Transverse colon (tissue), 4 donors: ENCODE measurements around the gene NFATC2IP. TPM values are rescaled to one million over a fixed set of nuclear protein-coding genes. Genes with fewer than 3 reads are reported as not detected.

Source experiments
- DNase-seq: peaks from one replicate; pipeline ENCODE4 v3.0.0-alpha.2; 2019
- H3K27ac ChIP-seq, 4 donors: fragments of 200-600 bp; sonication (generic); 2 replicates each; pipeline ENCODE4 v1.5.1; 2016 to 2018; ENCODE audit warnings: inconsistent platforms in 4 of 4
- H3K27me3 ChIP-seq: fragments of 200-600 bp; sonication (generic); 2 replicates; pipeline ENCODE4 v1.5.1; 2017; ENCODE audit warnings: inconsistent platforms
- H3K36me3 ChIP-seq, 4 donors: fragments of 200-600 bp; sonication (generic); 2 replicates each; pipeline ENCODE4 v1.5.1; 2017 to 2019; ENCODE audit warnings: inconsistent platforms in 4 of 4
- H3K4me1 ChIP-seq, 4 donors: fragments of 200-600 bp; sonication (generic); 2 replicates each; pipeline ENCODE4 v1.5.1; 2017 to 2020; ENCODE audit warnings: inconsistent platforms in 4 of 4
- H3K4me3 ChIP-seq, 4 donors: fragments of 200-600 bp; sonication (generic); 1 replicate in 1 of 4; 2 replicates in 3 of 4; pipeline versions ENCODE4 v1.5.1 to v1.6.1; 2017 to 2019; ENCODE audit warnings: inconsistent platforms in 4 of 4
- H3K9me3 ChIP-seq, 2 donors: fragments of 200-600 bp; sonication (generic); 2 replicates each; pipeline ENCODE4 v1.5.1; 2017 to 2019; ENCODE audit warnings: inconsistent platforms in 2 of 2
- EP300 ChIP-seq: sonication (generic); formaldehyde crosslinking; IDR thresholded peaks from one replicate; pipeline ENCODE4 v1.6.1; 2017; ENCODE audit warnings: antibody characterized with exemption, low read depth
- POLR2A ChIP-seq: fragments of 450-650 bp; IDR thresholded peaks from one replicate; pipeline ENCODE4 v1.6.1; 2016; ENCODE audit warnings: antibody characterized with exemption, mild to moderate bottlenecking, moderate library complexity
- POLR2AphosphoS5 ChIP-seq, 3 donors: sonication (generic); formaldehyde crosslinking; IDR thresholded peaks; one replicate each; pipeline ENCODE4 v1.6.1; 2016; ENCODE audit warnings: antibody characterized with exemption in 3 of 3
- WGBS, 2 donors: methylation state at CpG; one replicate each; pipeline ENCODE4 v1.1.5; 2018; ENCODE audit warnings: low coverage in 1 of 2; 5-methylcytosine and 5-hydroxymethylcytosine counted together
- in situ Hi-C, 4 donors: fragments of 200-750 bp; cut with MboI; loops; one replicate each; pipeline versions ENCODE4 v1.15.0 to v1.15.1; 2017; ENCODE audit warnings: low sequenced_read_pairs in 3 of 4, low pct_ligation_motif_present in 1 of 4, low pct_unique_long_range_greater_than_20kb in 1 of 4
- intact Hi-C: fragments of 100-400 bp; cut with DNase I; formaldehyde crosslinking; loops from one replicate; pipeline ENCODE4 v1.15.1; 2023; ENCODE audit warnings: low total_unique reads
- total RNA-seq, 4 donors: library from RNA; depleted of rRNA; stranded (reverse); fragments of >200 nt; gene quantifications; one replicate each; pipeline ENCODE4 v1.1.0, GENCODE V29; 2016
- TF ChIP-seq, protein P1 (sequence below), 5 experiments: fragments of 200-600 bp in 3 of 5; fragments of 450-650 bp in 2 of 5; sonication (generic) in 3 of 5; IDR thresholded peaks; 1 replicate in 2 of 5; 2 replicates in 3 of 5; pipeline ENCODE4 v1.5.1; 2016 to 2017; ENCODE audit warnings: antibody characterized with exemption in 5 of 5, inconsistent platforms in 3 of 5, mild to moderate bottlenecking in 2 of 5, moderate library complexity in 1 of 5

The NFATC2IP gene
- total RNA-seq, 4 donors from 2014 or later = 59.1 to 89.4 (median 70.2) TPM

GRCh38 chr16:28980929-28981328 lies 30.2 kb downstream of the NFATC2IP start:
- no peak overlapping the region for H3K4me3 ChIP-seq
- no peak for DNase-seq
- intact Hi-C loops = no loop called here
- TF ChIP-seq POLR2A = no peak
- TF ChIP-seq, protein P1, sequence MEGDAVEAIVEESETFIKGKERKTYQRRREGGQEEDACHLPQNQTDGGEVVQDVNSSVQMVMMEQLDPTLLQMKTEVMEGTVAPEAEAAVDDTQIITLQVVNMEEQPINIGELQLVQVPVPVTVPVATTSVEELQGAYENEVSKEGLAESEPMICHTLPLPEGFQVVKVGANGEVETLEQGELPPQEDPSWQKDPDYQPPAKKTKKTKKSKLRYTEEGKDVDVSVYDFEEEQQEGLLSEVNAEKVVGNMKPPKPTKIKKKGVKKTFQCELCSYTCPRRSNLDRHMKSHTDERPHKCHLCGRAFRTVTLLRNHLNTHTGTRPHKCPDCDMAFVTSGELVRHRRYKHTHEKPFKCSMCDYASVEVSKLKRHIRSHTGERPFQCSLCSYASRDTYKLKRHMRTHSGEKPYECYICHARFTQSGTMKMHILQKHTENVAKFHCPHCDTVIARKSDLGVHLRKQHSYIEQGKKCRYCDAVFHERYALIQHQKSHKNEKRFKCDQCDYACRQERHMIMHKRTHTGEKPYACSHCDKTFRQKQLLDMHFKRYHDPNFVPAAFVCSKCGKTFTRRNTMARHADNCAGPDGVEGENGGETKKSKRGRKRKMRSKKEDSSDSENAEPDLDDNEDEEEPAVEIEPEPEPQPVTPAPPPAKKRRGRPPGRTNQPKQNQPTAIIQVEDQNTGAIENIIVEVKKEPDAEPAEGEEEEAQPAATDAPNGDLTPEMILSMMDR (IDR thresholded peaks at IDR 0.05) = no peak
- no peak for TF ChIP-seq POLR2AphosphoS5 (IDR thresholded peaks at IDR 0.05)
- no peak for TF ChIP-seq EP300
- no peaks in the 10 kb centered on the region for H3K9me3 ChIP-seq
- H3K27ac ChIP-seq = no peak overlapping the region
- 71 to 95% methylated on average over 1 to 7 of the region's 7 CpGs for WGBS, 2 donors
- in situ Hi-C loops = no loop called here
- peaks cover 0 to 8% (median 3%) of the 10 kb centered on the region in 4 donors for H3K4me1 ChIP-seq
- no peaks in the 10 kb centered on the region for H3K27me3 ChIP-seq
- H3K36me3 ChIP-seq = peaks cover 0 to 16% (median 6%) of the 10 kb centered on the region in 4 donors

GRCh38 chr16:28981517-28981916 lies 30.8 kb downstream of the NFATC2IP start:
- Histone ChIP-seq H3K36me3 (peaks cover 0 to 16% (median 6%) of the 10 kb centered on the region in 4 donors), H3K4me1 (peaks cover 0 to 4% (median 0%) of the 10 kb centered on the region in 4 donors), H3K27me3 (no peaks in the 10 kb centered on the region), H3K9me3 (no peaks in the 10 kb centered on the region), H3K27ac (no peak overlapping the region), H3K4me3 (no peak overlapping the region)
- intact Hi-C loops = no loop called here
- DNase-seq = no peak
- TF ChIP-seq, protein P1 (IDR thresholded peaks at IDR 0.05) = peak in 4 of 5 experiments; percentile 28 to 47 (median 35)
- TF ChIP-seq POLR2A = no peak
- no peak for TF ChIP-seq EP300
- 76% methylated on average over 12 of the region's 12 CpGs; no CpG with 5 or more reads in 1 of the 2 donors for WGBS, 2 donors
- in situ Hi-C loops = no loop called here

DNA sequence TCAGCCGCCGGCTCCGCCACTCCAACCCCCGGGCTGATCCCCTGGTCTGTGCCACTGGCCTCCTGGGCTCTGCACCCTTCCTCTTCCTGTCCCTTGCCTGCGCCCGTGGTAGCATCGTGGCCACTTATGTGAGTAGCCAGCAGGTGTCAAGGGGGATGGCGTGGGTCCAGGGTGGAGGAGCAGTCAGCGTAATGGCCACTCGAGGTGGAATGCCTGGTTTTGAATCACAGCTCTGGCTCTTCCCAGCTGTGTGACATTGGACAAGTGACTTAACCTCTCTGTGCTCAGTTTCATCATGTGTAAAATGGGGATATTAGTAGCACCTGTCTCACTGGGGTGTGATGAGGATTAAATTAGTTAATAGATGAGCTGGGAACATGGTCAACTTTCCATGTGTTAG lies 31.7 kb downstream of the NFATC2IP start:
- DNase-seq = no peak
- in situ Hi-C loops = no loop called here
- Histone ChIP-seq H3K4me3 (no peak overlapping the region), H3K27ac (no peak overlapping the region), H3K27me3 (no peaks in the 10 kb centered on the region), H3K9me3 (no peaks in the 10 kb centered on the region), H3K4me1 (peaks cover 0 to 4% (median 0%) of the 10 kb centered on the region in 4 donors), H3K36me3 (peaks cover 0 to 24% (median 10%) of the 10 kb centered on the region in 4 donors)
- WGBS, 2 donors = 91% methylated on average over 8 of the region's 10 CpGs; no CpG with 5 or more reads in 1 of the 2 donors
- TF ChIP-seq POLR2A = no peak
- no peak for TF ChIP-seq POLR2AphosphoS5 (IDR thresholded peaks at IDR 0.05)
- TF ChIP-seq, protein P1 (IDR thresholded peaks at IDR 0.05) = no peak
- intact Hi-C loops = no loop called here

- TF ChIP-seq EP300 = no peak
- Histone ChIP-seq H3K9me3 (no peaks in the 10 kb centered on the region), H3K36me3 (peaks cover 0 to 25% (median 11%) of the 10 kb centered on the region in 4 donors), H3K27ac (no peak overlapping the region), H3K4me1 (peaks cover 0 to 4% (median 0%) of the 10 kb centered on the region in 4 donors), H3K27me3 (no peaks in the 10 kb centered on the region), H3K4me3 (no peak overlapping the region)
- intact Hi-C loops = no loop called here
- no peak for DNase-seq
- in situ Hi-C loops = no loop called here
- WGBS, 2 donors = 90 to 95% methylated on average over 2 to 11 of the region's 11 CpGs
These were observed 32.2 kb downstream of the NFATC2IP start for GRCh38 chr16:28982949-28983348.

DNA sequence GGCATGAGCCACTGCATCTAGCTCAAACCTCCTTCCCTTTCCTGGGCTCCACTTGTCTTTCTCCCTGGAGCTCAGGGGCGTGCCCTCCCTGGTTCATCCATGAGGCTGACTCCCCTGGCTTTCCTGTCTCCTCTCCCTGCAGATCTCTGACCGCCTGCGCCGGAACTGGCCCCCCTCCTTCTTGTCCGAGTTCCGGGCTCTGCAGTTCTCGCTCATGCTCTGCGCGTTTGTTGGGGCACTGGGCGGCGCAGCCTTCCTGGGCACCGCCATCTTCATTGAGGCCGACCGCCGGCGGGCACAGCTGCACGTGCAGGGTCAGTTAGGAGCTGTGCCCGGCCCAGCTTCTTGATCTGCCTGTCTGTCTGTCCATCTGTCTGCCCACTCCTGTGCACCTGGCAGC lies 32.9 kb downstream of the NFATC2IP start:
- DNase-seq = no peak

More for the DNA sequence above, 32.9 kb downstream of the NFATC2IP start:
- Histone ChIP-seq H3K4me3 (no peak overlapping the region), H3K27me3 (no peaks in the 10 kb centered on the region), H3K36me3 (peaks cover 0 to 26% (median 13%) of the 10 kb centered on the region in 4 donors), H3K27ac (no peak overlapping the region), H3K9me3 (no peaks in the 10 kb centered on the region), H3K4me1 (peaks cover 0 to 4% (median 0%) of the 10 kb centered on the region in 4 donors)
- WGBS, 2 donors = 85% methylated on average over 12 of the region's 18 CpGs; no CpG with 5 or more reads in 1 of the 2 donors
- intact Hi-C loops (no loop called here), in situ Hi-C loops (no loop called here)
- no peak for TF ChIP-seq POLR2AphosphoS5 (IDR thresholded peaks at IDR 0.05)
